GM12864 (cell line): ENCODE data around the gene PDZD2.

Source experiments
- DNase-seq: peaks from one replicate; pipeline ENCODE4 v3.0.0-alpha.2; 2011; ENCODE audit warnings: low read depth
- H3K4me3 ChIP-seq: 2 replicates; pipeline ENCODE4 v1.5.1; 2011; ENCODE audit warnings: mild to moderate bottlenecking, low read depth, low read length, control low read depth
- TF ChIP-seq, protein P1 (sequence below): IDR thresholded peaks from 2 replicates; pipeline ENCODE4 v1.5.1; 2011; ENCODE audit warnings: low read depth, mild to moderate bottlenecking, moderate library complexity, low read length, control low read depth, inconsistent platforms; ENCODE audit errors: missing control alignments

PDZD2 gene

DNA sequence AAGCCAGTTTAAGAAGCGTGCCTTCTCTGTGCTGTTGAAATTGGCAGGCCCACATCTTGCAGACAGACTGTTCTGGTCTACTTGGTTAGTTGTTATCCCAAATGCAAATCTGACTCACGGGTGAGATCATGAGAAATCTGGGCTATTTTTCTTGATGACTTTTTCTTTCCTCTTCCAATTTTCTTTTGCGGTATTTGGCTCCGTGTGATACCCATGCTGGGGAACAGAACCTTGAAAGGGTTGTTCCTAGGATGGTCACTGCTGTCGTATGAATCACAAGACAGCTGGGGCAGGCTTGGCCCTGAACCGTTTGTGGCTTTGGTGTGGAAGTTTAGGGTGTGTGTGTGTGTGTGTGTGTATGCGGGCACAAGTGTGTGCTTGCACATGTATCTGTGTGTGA lies 24.6 kb downstream of the PDZD2 start:
- H3K4me3 ChIP-seq: no peak overlapping the region
- TF ChIP-seq, protein P1, sequence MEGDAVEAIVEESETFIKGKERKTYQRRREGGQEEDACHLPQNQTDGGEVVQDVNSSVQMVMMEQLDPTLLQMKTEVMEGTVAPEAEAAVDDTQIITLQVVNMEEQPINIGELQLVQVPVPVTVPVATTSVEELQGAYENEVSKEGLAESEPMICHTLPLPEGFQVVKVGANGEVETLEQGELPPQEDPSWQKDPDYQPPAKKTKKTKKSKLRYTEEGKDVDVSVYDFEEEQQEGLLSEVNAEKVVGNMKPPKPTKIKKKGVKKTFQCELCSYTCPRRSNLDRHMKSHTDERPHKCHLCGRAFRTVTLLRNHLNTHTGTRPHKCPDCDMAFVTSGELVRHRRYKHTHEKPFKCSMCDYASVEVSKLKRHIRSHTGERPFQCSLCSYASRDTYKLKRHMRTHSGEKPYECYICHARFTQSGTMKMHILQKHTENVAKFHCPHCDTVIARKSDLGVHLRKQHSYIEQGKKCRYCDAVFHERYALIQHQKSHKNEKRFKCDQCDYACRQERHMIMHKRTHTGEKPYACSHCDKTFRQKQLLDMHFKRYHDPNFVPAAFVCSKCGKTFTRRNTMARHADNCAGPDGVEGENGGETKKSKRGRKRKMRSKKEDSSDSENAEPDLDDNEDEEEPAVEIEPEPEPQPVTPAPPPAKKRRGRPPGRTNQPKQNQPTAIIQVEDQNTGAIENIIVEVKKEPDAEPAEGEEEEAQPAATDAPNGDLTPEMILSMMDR: no peak
- no peak for DNase-seq

DNA sequence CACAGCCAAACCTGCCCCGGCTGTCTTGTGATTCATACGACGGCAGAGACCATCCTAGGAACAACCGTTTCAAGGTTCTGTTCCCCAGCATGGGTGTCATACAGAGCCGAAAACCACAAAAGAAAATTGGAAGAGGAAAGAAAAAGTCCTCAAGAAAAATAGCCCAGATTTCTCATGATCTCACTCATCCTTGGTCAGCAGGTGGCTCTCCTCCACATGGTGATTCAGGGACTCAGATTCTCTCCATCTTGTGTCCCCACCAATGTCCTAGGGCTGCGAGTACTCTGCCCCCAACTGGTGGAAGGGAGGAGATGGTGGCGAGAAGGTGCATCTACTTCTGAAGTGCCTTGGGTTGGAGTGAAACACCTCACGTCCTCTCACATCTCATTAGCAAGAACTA lies 25.6 kb downstream of the PDZD2 start:
- TF ChIP-seq, protein P1: peak; percentile 46
- peak; percentile 10 for DNase-seq
- no peak overlapping the region for H3K4me3 ChIP-seq

DNA sequence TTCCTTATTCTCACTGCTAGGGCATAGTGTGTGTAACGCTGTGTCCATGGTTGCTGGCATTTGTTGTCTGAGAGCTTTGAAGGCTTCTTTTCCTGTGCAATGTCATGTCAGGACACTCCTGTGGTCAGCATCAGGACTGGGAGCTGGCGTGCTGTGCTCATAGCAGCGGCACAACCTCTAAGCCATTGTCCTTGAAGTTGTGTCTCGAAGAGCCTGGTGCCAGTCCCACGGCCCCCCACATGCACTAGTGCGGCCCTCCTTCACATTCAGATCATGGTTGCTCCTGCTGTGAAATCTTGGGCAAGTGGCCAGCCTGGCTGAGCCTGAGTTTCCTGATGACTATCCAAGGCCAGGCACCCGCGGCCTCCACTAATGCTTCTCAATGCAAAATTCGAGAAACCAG lies 32.4 kb downstream of the PDZD2 start:
- TF ChIP-seq, protein P1: no peak
- H3K4me3 ChIP-seq: no peak overlapping the region
- DNase-seq: no peak

DNA sequence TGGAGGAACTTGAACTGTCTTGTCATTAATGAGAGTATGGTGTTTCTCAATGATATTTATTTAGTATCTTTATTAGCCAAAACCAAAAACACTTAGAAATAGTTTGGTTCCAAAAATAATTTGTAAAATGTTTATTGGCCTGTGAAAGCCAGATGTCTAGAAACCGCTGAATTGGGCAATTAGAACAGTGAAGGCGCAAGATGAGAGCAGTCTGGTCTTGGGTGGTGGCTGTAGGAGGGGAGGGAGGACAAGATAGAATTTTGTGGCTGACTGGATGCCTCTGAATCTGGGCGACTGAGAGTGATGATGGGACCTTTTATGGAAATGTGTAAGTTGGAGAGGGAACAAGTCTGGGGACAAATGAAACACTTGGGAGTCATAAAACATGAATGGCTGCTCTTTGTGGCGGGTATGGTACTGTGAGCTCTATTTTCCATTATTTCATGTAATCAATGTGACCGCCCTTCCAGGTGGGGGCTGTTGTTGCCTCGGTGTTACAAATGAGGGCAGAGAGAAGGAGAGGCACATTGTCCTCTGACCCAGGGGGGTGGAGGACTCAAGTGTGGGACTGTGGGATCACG lies 35.5 kb downstream of the PDZD2 start:
- TF ChIP-seq, protein P1: no peak
- H3K4me3 ChIP-seq: no peak overlapping the region
- DNase-seq: no peak

DNA sequence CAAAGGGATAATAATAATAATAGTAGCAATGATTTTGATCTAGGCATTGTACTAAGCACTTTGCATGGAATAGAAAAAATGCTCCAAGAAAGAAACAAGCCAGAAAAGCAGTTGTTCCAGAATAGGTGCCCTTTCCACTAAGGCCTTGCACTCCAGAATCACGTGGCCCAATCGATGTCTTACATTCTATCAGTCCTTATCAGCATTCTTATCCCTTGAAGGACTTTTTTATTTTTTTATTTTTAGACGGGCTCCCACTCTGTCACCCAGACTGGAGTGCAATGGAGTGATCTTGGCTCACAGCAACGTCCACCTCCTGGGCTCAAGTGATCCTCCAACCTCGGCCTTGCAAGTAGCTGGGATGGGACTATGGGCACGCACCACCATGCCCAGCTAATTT lies 36.5 kb downstream of the PDZD2 start:
- no peak for DNase-seq
- H3K4me3 ChIP-seq: no peak overlapping the region
- TF ChIP-seq, protein P1: no peak

DNA sequence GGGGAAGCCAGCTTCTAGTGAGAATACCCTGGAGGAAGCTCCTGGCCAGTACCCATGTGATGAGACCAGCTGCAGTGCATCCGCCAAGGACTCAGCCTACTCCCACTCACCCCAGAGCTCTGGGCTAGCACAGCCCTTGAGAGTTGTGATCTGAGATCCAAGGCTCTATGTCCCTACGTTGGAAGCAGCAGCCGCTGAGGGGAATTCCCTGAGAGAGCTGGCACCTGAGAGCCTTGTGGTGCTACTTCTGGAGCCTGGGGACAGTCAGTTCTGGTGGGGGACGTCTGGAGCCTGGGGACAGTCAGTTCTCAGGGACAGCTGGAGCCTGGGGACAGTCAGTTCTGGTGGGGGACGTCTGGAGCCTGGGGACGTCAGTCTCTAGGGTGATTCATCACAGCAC lies 39.2 kb downstream of the PDZD2 start:
- TF ChIP-seq, protein P1: no peak
- no peak for DNase-seq
- H3K4me3 ChIP-seq: no peak overlapping the region

DNA sequence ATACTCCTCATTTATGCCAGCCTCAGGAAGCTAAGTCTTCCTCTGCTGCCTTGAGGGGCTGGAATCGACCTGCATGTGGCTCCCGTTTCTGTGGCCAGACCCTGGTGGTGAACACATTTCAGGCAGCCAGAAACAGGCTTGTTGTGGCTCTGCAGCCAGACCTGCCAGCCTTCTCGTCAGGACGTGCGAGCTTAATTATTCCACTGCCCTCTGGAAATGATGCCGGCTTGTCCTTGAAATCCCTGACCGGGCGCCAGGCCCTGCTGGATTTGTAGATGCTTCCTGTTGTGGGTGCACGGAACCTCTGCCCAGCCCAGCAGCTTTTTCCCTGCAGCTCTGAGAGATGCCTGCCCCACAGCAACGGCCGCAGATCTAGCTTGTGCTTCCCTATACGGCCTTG lies 41.6 kb downstream of the PDZD2 start:
- no peak overlapping the region for H3K4me3 ChIP-seq
- DNase-seq: no peak
- TF ChIP-seq, protein P1: no peak
